Left lobe of liver (tissue), 2 donors: ENCODE measurements around the gene RPL29. TPM values are rescaled to one million over a fixed set of nuclear protein-coding genes. Genes with fewer than 3 reads are reported as not detected.
"Not testable (repeated sequence)": the region's sequence is repeated elsewhere in the genome, so short reads cannot be mapped to it uniquely, and the experiment has no call there.

Experiments used
- ATAC-seq: fragments of 200-7000 bp; cut with Tn5 transposase; one replicate; pipeline ENCODE4 v1.9.1; 2020; ENCODE audit warnings: mild to moderate bottlenecking, moderate library complexity
- DNase-seq: peaks from one replicate; pipeline ENCODE4 v3.0.0-alpha.2; 2020; ENCODE audit warnings: low spot score
- total RNA-seq: library from RNA; stranded (reverse); gene quantifications from one replicate; pipeline ENCODE4 v1.2.1, GENCODE V29; 2021
- donor health status: DM: no; HTN: no; CAD: no; lungs with moderate emphysema.
- donor health status: DM: no; HTN: yes; CAD: no.

Gene RPL29
- total RNA-seq, 1 donor from 2014 or later = 392 TPM

GRCh38 chr3:52006820-52007133, 11.1 kb upstream of the RPL29 start:
- DNase-seq = no peak
- ATAC-seq = no peak

GRCh38 chr3:52006017-52006819, 10.5 kb upstream of the RPL29 start:
- no peak for ATAC-seq
- no peak for DNase-seq

- peak; percentile 78 for ATAC-seq
- peak; percentile 66 for DNase-seq
Measured at GRCh38 chr3:52005571-52005986, 9.9 kb upstream of the RPL29 start.

GRCh38 chr3:52004906-52005395, 9.3 kb upstream of the RPL29 start:
- no peak for DNase-seq
- no peak for ATAC-seq

- peak; percentile 15 for ATAC-seq
- no peak for DNase-seq
Measured at GRCh38 chr3:52004163-52004787, 8.6 kb upstream of the RPL29 start.

- no peak for ATAC-seq
Measured at GRCh38 chr3:52002748-52003147, 7.1 kb upstream of the RPL29 start.

GRCh38 chr3:52001443-52001974, 5.8 kb upstream of the RPL29 start:
- peak; percentile 70 for DNase-seq
- peak; percentile 78 for ATAC-seq

More at GRCh38 chr3:52002748-52003147, 7.1 kb upstream of the RPL29 start:
- DNase-seq = no peak

- ATAC-seq = no peak
- no peak for DNase-seq
Measured at GRCh38 chr3:51999846-52000245, 4.2 kb upstream of the RPL29 start.

- ATAC-seq = no peak
- DNase-seq = no peak
Measured at GRCh38 chr3:51998774-51999173, 3.1 kb upstream of the RPL29 start.

- DNase-seq (no peak), ATAC-seq (no peak)
Measured at GRCh38 chr3:51997935-51998596, 2.4 kb upstream of the RPL29 start.

- DNase-seq (no peak), ATAC-seq (no peak)
Measured at GRCh38 chr3:51997172-51997571, 1.5 kb upstream of the RPL29 start.

GRCh38 chr3:51994530-51994929, 1.2 kb downstream of the RPL29 start:
- DNase-seq (no peak), ATAC-seq (no peak)

- not testable (repeated sequence) for DNase-seq, ATAC-seq
Measured at GRCh38 chr3:51993657-51994056, 2.0 kb downstream of the RPL29 start.

- ATAC-seq (no peak), DNase-seq (no peak)
Measured at GRCh38 chr3:51992017-51992682, 3.5 kb downstream of the RPL29 start.

- DNase-seq, ATAC-seq: not testable (repeated sequence)
Measured at GRCh38 chr3:51990501-51990971, 5.2 kb downstream of the RPL29 start.

GRCh38 chr3:51988286-51989146, 7.2 kb downstream of the RPL29 start:
- no peak for DNase-seq

GRCh38 chr3:51987568-51987967, 8.1 kb downstream of the RPL29 start:
- ATAC-seq (no peak), DNase-seq (no peak)

More at GRCh38 chr3:51988286-51989146, 7.2 kb downstream of the RPL29 start:
- no peak for ATAC-seq

GRCh38 chr3:51986010-51986947, 9.4 kb downstream of the RPL29 start:
- DNase-seq (no peak), ATAC-seq (no peak)

- no peak for DNase-seq
- ATAC-seq = no peak
Measured at GRCh38 chr3:51985063-51985462, 10.6 kb downstream of the RPL29 start.
